ENCODE results near the gene CACTIN.

DNA sequence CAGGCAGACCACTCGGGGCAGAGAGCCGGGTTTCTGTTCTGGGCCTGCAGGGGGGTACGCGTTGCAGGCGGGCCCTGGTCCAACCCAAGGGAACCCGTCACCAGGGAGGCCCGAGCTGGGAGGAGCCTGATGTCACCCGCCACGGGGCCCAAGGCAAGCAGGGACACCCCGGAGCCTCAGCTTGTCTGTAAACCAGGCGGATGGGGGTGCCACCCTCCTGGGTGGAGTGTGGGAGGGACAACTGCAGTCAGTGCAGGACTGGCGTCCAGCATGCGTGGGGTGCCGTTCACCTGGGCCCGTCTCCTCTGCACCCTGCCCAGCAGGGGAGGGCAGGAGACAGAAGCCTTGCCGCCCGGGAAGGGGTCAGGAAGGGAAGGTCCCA lies 7.0 kb downstream of the CACTIN start:
- TF ChIP-seq, protein P1, sequence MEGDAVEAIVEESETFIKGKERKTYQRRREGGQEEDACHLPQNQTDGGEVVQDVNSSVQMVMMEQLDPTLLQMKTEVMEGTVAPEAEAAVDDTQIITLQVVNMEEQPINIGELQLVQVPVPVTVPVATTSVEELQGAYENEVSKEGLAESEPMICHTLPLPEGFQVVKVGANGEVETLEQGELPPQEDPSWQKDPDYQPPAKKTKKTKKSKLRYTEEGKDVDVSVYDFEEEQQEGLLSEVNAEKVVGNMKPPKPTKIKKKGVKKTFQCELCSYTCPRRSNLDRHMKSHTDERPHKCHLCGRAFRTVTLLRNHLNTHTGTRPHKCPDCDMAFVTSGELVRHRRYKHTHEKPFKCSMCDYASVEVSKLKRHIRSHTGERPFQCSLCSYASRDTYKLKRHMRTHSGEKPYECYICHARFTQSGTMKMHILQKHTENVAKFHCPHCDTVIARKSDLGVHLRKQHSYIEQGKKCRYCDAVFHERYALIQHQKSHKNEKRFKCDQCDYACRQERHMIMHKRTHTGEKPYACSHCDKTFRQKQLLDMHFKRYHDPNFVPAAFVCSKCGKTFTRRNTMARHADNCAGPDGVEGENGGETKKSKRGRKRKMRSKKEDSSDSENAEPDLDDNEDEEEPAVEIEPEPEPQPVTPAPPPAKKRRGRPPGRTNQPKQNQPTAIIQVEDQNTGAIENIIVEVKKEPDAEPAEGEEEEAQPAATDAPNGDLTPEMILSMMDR (IDR thresholded peaks at IDR 0.05) = no peak
- TF ChIP-seq POLR2A (IDR thresholded peaks at IDR 0.05) = no peak

Measured in uterus (tissue), 2 donors.